Gastrocnemius medialis (tissue), 4 donors: ENCODE results near the gene AGXT. TPM values are rescaled to one million over a fixed set of nuclear protein-coding genes. Genes with fewer than 3 reads are reported as not detected.

ENCODE experiments used
- ATAC-seq, 2 donors: fragments of 150-250 bp; one replicate each; pipeline ENCODE4 v1.9.1; 2016
- DNase-seq, 2 donors: peaks; one replicate each; pipeline ENCODE4 v3.0.0-alpha.2; 2019
- H3K27ac ChIP-seq, 4 donors: fragments of 200-600 bp; sonication (generic); 1 replicate in 1 of 4; 2 replicates in 3 of 4; pipeline ENCODE4 v1.5.1; 2016 to 2018; ENCODE audit warnings: mild to moderate bottlenecking in 2 of 4, moderate library complexity in 1 of 4
- H3K27me3 ChIP-seq, 3 donors: fragments of 200-600 bp; sonication (generic) in 2 of 3; 1 replicate in 1 of 3; 2 replicates in 2 of 3; pipeline versions ENCODE4 v1.5.1 to v1.6.0; 2016 to 2019; ENCODE audit warnings: mild to moderate bottlenecking in 1 of 3, moderate library complexity in 1 of 3
- H3K36me3 ChIP-seq, 2 donors: fragments of 200-600 bp; sonication (generic) in 1 of 2; one replicate each; pipeline ENCODE4 v1.5.1; 2017 to 2018
- H3K4me1 ChIP-seq, 2 donors: fragments of 200-600 bp; sonication (generic) in 1 of 2; one replicate each; pipeline ENCODE4 v1.5.1; 2016 to 2017; ENCODE audit warnings: mild to moderate bottlenecking in 2 of 2
- H3K4me3 ChIP-seq, 4 donors: fragments of 200-600 bp; sonication (generic) in 3 of 4; 1 replicate in 1 of 4; 2 replicates in 3 of 4; pipeline ENCODE4 v1.5.1; 2016 to 2019; ENCODE audit warnings: mild to moderate bottlenecking in 2 of 4
- H3K9me3 ChIP-seq, 3 donors: fragments of 200-600 bp; sonication (generic) in 2 of 3; 1 replicate in 1 of 3; 2 replicates in 2 of 3; pipeline ENCODE4 v1.5.1; 2016 to 2019
- POLR2A ChIP-seq, 2 donors: fragments of 450-650 bp; IDR thresholded peaks; one replicate each; pipeline ENCODE4 v1.6.1; 2017; ENCODE audit warnings: antibody characterized with exemption in 2 of 2, mild to moderate bottlenecking in 2 of 2, moderate library complexity in 2 of 2
- in situ Hi-C, 4 donors: fragments of 200-750 bp; cut with MboI; loops; one replicate each; pipeline versions ENCODE4 v1.15.0 to v1.8.0; 2017; ENCODE audit warnings: low sequenced_read_pairs in 4 of 4
- intact Hi-C: fragments of 100-400 bp; cut with DNase I; formaldehyde crosslinking; loops from one replicate; pipeline ENCODE4 v1.15.1; 2023; ENCODE audit warnings: low total_unique reads
- total RNA-seq, 4 donors: library from RNA; depleted of rRNA; stranded (reverse); fragments of >200 nt; gene quantifications; one replicate each; pipeline versions ENCODE4 v1.1.0 to v1.2.3, GENCODE V29; 2016
- TF ChIP-seq, protein P1 (sequence below), 5 experiments: fragments of 450-650 bp in 3 of 5; fragments of 200-600 bp in 2 of 5; sonication (generic) in 2 of 5; IDR thresholded peaks in 4 of 5; conservative IDR thresholded peaks in 1 of 5; 1 replicate in 4 of 5; 2 replicates in 1 of 5; pipeline ENCODE4 v1.5.1; 2016 to 2019; ENCODE audit warnings: antibody characterized with exemption in 5 of 5, mild to moderate bottlenecking in 3 of 5, moderate library complexity in 3 of 5

The AGXT gene
- total RNA-seq, 4 donors from 2014 or later, result 1.7 to 3.3 TPM; not detected in 2

DNA sequence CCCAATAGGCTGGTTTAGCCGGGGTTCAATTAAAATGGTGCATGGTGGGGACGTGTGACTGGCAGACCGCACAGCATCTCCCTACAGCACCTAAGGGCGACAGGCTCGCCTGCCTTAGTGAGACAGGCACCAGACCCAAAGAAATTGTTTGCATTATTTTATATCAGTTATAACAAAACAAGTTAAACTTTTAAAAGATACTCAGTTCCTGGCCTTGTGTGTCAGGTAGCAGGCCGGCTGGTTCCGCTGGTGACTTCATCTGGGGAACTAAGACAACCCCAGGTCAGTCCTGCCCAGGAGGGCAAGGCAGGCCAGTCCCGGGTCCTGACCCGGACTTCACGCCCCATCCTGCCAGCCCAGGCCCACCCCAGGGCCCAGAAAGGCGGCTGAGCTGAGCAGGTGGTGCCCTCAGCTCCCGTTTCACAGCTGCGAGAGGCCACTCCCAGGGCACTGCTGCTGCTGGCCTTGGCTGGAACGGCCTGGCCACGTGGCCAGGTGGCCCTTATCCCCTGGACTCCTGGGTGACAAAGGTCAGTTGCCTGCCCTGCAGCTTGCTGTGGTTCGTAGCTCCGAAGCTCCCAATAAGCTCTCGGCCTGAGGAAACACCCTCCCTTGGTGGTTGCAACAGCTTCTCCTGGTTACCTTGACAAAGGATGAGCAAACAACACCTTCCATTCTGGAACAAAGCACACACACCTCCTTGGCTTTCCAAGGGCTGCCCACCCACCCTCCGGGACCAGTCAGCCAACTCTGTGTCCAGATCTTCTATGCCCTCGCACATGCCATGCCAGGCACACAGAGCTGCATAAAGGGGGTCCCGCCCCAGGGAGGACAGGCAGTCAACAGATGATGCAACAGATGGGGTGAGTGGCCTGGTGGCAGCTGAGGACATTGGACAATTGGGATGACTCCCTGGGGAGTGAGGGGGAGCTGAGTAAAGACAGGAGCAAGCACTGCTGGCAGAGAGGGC is 11.3 kb upstream of the AGXT start:
- no peak for ATAC-seq
- Histone ChIP-seq H3K9me3 (no peaks in the 10 kb centered on the region), H3K4me1 (no peaks in the 10 kb centered on the region), H3K36me3 (no peaks in the 10 kb centered on the region), H3K4me3 (no peak overlapping the region), H3K27ac (no peak overlapping the region), H3K27me3 (no peaks in the 10 kb centered on the region)
- DNase-seq, result no peak
- intact Hi-C loops, result no loop called here
- in situ Hi-C loops, result no loop called here
- TF ChIP-seq, protein P1, sequence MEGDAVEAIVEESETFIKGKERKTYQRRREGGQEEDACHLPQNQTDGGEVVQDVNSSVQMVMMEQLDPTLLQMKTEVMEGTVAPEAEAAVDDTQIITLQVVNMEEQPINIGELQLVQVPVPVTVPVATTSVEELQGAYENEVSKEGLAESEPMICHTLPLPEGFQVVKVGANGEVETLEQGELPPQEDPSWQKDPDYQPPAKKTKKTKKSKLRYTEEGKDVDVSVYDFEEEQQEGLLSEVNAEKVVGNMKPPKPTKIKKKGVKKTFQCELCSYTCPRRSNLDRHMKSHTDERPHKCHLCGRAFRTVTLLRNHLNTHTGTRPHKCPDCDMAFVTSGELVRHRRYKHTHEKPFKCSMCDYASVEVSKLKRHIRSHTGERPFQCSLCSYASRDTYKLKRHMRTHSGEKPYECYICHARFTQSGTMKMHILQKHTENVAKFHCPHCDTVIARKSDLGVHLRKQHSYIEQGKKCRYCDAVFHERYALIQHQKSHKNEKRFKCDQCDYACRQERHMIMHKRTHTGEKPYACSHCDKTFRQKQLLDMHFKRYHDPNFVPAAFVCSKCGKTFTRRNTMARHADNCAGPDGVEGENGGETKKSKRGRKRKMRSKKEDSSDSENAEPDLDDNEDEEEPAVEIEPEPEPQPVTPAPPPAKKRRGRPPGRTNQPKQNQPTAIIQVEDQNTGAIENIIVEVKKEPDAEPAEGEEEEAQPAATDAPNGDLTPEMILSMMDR (IDR thresholded peaks at IDR 0.05 in 4 of 5, conservative IDR thresholded peaks at IDR 0.05 in 1 of 5), result no peak
- TF ChIP-seq POLR2A (IDR thresholded peaks at IDR 0.05), result no peak

DNA sequence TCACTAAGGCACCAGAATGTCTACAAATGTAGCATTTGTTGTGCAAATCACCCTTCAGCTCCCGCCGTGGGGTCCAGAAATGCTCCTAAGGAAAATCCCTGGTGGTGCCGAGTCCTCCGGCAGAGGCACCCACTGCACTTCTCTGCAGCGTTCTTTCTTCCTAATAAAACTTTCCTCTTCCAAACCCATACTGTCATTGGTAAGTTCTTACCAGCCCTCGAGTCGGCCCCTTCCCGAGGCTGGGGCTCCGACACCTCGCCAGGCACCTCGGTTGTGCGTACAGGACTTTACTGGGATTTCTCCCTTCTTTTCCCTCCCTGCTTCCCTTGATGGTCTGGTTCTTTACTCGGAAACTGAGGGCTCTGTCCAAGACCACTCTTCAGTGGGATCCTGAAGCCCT is 10.3 kb upstream of the AGXT start:
- DNase-seq, result no peak
- in situ Hi-C loops, result no loop called here
- no peak for ATAC-seq
- Histone ChIP-seq H3K9me3 (no peaks in the 10 kb centered on the region), H3K27me3 (no peaks in the 10 kb centered on the region), H3K27ac (no peak overlapping the region), H3K4me1 (no peaks in the 10 kb centered on the region), H3K4me3 (no peak overlapping the region), H3K36me3 (no peaks in the 10 kb centered on the region)
- intact Hi-C loops, result no loop called here
- no peak for TF ChIP-seq POLR2A (IDR thresholded peaks at IDR 0.05)
- TF ChIP-seq, protein P1 (IDR thresholded peaks at IDR 0.05 in 4 of 5, conservative IDR thresholded peaks at IDR 0.05 in 1 of 5), result no peak

GRCh38 chr2:240858871-240859270 is 9.8 kb upstream of the AGXT start:
- intact Hi-C loops, result no loop called here
- TF ChIP-seq POLR2A (IDR thresholded peaks at IDR 0.05), result no peak
- TF ChIP-seq, protein P1 (IDR thresholded peaks at IDR 0.05 in 4 of 5, conservative IDR thresholded peaks at IDR 0.05 in 1 of 5), result no peak
- Histone ChIP-seq H3K9me3 (no peaks in the 10 kb centered on the region), H3K27ac (no peak overlapping the region), H3K4me3 (no peak overlapping the region), H3K4me1 (no peaks in the 10 kb centered on the region), H3K27me3 (no peaks in the 10 kb centered on the region), H3K36me3 (no peaks in the 10 kb centered on the region)
- in situ Hi-C loops, result no loop called here
- ATAC-seq (no peak), DNase-seq (no peak)

DNA sequence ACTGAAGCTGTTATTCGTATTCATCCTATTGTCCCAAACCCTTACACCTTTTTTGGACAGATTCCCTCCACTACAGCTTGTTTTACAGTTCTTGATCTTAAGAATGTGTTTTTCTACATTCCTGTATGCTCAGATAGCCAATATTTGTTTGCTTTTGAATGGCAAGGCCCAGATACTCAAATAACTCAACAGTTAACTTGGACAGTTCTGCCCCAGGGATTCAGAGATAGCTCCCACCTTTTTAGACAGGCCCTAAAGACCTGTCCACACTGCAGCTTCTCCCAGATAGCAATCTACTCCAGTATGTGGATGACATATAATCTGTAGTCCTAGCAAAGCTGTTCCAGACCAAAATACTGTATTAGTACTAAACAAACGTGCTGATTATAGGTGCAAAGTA is 7.1 kb upstream of the AGXT start:
- intact Hi-C loops (no loop called here), in situ Hi-C loops (no loop called here)
- TF ChIP-seq POLR2A (IDR thresholded peaks at IDR 0.05), result no peak
- TF ChIP-seq, protein P1 (IDR thresholded peaks at IDR 0.05 in 4 of 5, conservative IDR thresholded peaks at IDR 0.05 in 1 of 5), result no peak
- H3K9me3 ChIP-seq, result no peaks in the 10 kb centered on the region
- DNase-seq, result no peak
- ATAC-seq, result no peak
- no peaks in the 10 kb centered on the region for H3K36me3 ChIP-seq
- H3K4me1 ChIP-seq, result no peaks in the 10 kb centered on the region
- H3K4me3 ChIP-seq, result no peak overlapping the region
- no peak overlapping the region for H3K27ac ChIP-seq
- H3K27me3 ChIP-seq, result no peaks in the 10 kb centered on the region
